Gastroesophageal sphincter (tissue), 4 donors: ENCODE results near the gene PSMG2. TPM values are rescaled to one million over a fixed set of nuclear protein-coding genes. Genes with fewer than 3 reads are reported as not detected.

Source experiments
- ATAC-seq: fragments of 150-250 bp; one replicate; pipeline ENCODE4 v1.9.1; 2016; ENCODE audit warnings: mild to moderate bottlenecking, moderate library complexity
- H3K27ac ChIP-seq, 4 donors: fragments of 200-600 bp; sonication (generic) in 3 of 4; 1 replicate in 3 of 4; 2 replicates in 1 of 4; pipeline ENCODE4 v1.5.1; 2016 to 2019
- H3K27me3 ChIP-seq: fragments of 200-600 bp; sonication (generic); one replicate; pipeline ENCODE4 v1.5.1; 2019
- H3K36me3 ChIP-seq, 2 donors: fragments of 200-600 bp; sonication (generic); one replicate each; pipeline ENCODE4 v1.5.1; 2019; ENCODE audit warnings: control low read depth in 1 of 2
- H3K4me1 ChIP-seq, 3 donors: fragments of 200-600 bp; sonication (generic); 1 replicate in 2 of 3; 2 replicates in 1 of 3; pipeline ENCODE4 v1.5.1; 2016 to 2019; ENCODE audit warnings: control low read depth in 2 of 3
- H3K4me3 ChIP-seq, 2 donors: fragments of 200-600 bp; sonication (generic); one replicate each; pipeline ENCODE4 v1.5.1; 2019; ENCODE audit warnings: mild to moderate bottlenecking in 1 of 2, moderate library complexity in 1 of 2
- H3K9me3 ChIP-seq, 3 donors: fragments of 200-600 bp; sonication (generic); one replicate each; pipeline ENCODE4 v1.5.1; 2017 to 2019; ENCODE audit warnings: control low read depth in 2 of 3
- CTCF ChIP-seq, 4 experiments: fragments of 200-600 bp in 2 of 4; fragments of 450-650 bp in 2 of 4; sonication (generic) in 1 of 4; IDR thresholded peaks; one replicate each; pipeline ENCODE4 v1.5.1; 2017 to 2019; ENCODE audit warnings: antibody characterized with exemption in 4 of 4, mild to moderate bottlenecking in 2 of 4, moderate library complexity in 2 of 4
- EP300 ChIP-seq: sonication (generic); formaldehyde crosslinking; IDR thresholded peaks from one replicate; pipeline ENCODE4 v1.6.1; 2017; ENCODE audit warnings: antibody characterized with exemption, mild to moderate bottlenecking
- POLR2A ChIP-seq, 2 donors: fragments of 450-650 bp; IDR thresholded peaks; one replicate each; pipeline ENCODE4 v1.6.1; 2017; ENCODE audit warnings: antibody characterized with exemption in 2 of 2, mild to moderate bottlenecking in 2 of 2, moderate library complexity in 1 of 2
- POLR2AphosphoS5 ChIP-seq: sonication (generic); formaldehyde crosslinking; IDR thresholded peaks from one replicate; pipeline ENCODE4 v1.6.1; 2017; ENCODE audit warnings: antibody characterized with exemption
- WGBS, 2 donors: methylation state at CpG; one replicate each; pipeline ENCODE4 v1.1.5; 2018; ENCODE audit warnings: low coverage in 1 of 2; 5-methylcytosine and 5-hydroxymethylcytosine counted together
- total RNA-seq, 4 donors: library from RNA; depleted of rRNA; stranded (reverse); fragments of >200 nt; gene quantifications; one replicate each; pipeline ENCODE4 v1.1.0, GENCODE V29; 2016

PSMG2 gene
- total RNA-seq, 4 donors from 2014 or later, result 80.5 to 101 (median 82.3) TPM

GRCh38 chr18:12769136-12769535 lies 66.3 kb downstream of the PSMG2 start:
- no peak overlapping the region for H3K4me3 ChIP-seq
- no peaks in the 10 kb centered on the region for H3K9me3 ChIP-seq
- no peaks in the 10 kb centered on the region for H3K4me1 ChIP-seq
- no peaks in the 10 kb centered on the region for H3K27me3 ChIP-seq
- H3K27ac ChIP-seq, result no peak overlapping the region
- H3K36me3 ChIP-seq, result no peaks in the 10 kb centered on the region
- 95 to 100% methylated on average over 1 to 2 of the region's 3 CpGs for WGBS, 2 donors
- TF ChIP-seq EP300 (no peak), POLR2A (IDR thresholded peaks at IDR 0.05) (no peak), POLR2AphosphoS5 (no peak), CTCF (IDR thresholded peaks at IDR 0.05) (no peak)
- no peak for ATAC-seq

DNA sequence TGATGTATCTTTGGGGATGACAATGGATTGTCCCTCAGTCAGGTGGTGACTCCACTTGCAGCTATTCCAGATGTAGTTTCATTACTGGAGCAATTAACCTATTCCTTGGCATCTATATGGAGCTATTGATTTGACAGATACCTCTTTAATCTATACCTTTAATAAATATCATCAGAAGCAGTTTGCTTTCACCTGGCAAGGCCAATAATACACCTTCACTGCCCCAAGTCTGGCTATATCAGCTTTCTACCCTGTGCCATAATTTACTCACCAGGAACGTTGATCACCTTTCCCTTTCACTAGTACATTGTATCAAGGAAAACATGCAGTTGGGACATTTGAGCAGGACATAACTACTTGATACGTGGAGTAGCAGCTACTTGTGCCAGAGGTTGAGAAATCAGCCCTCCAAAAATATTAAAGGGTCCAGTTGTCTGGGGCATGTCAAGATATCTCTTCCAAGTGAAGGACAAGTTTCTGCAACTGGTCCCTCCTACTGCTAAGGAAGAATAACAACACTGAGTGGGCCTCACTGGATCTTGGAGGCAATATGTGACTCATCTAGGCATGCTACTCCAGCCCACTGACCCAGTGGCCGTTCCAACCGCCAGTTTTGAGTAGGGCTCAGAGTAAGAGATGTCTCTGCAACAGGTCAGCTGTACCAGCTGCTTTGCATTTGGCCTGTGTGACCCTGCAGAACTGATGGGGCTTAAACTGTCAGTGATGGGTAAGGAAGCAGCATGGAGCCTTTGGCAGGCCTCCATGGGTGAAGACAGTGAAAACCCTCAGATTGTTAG lies 67.0 kb downstream of the PSMG2 start:
- WGBS, 2 donors, result 76 to 83% methylated on average over 2 to 4 of the region's 4 CpGs
- Histone ChIP-seq H3K4me1 (no peaks in the 10 kb centered on the region), H3K36me3 (no peaks in the 10 kb centered on the region), H3K27me3 (no peaks in the 10 kb centered on the region), H3K4me3 (no peak overlapping the region), H3K9me3 (no peaks in the 10 kb centered on the region), H3K27ac (no peak overlapping the region)
- ATAC-seq, result no peak
- TF ChIP-seq EP300 (no peak), POLR2A (IDR thresholded peaks at IDR 0.05) (no peak), POLR2AphosphoS5 (no peak), CTCF (IDR thresholded peaks at IDR 0.05) (no peak)

- no peak for TF ChIP-seq EP300
- no peak for TF ChIP-seq POLR2AphosphoS5
- TF ChIP-seq POLR2A (IDR thresholded peaks at IDR 0.05), result no peak
- TF ChIP-seq CTCF (IDR thresholded peaks at IDR 0.05), result no peak
- 79 to 89% methylated on average over 6 to 12 of the region's 15 CpGs for WGBS, 2 donors
These were observed 67.8 kb downstream of the PSMG2 start for GRCh38 chr18:12770469-12771219.

GRCh38 chr18:12772111-12772510 lies 69.3 kb downstream of the PSMG2 start:
- no peak for ATAC-seq
- no peaks in the 10 kb centered on the region for H3K4me1 ChIP-seq
- TF ChIP-seq POLR2A (IDR thresholded peaks at IDR 0.05) (no peak), POLR2AphosphoS5 (no peak), CTCF (IDR thresholded peaks at IDR 0.05) (no peak), EP300 (no peak)
- WGBS, 2 donors, result 62 to 69% methylated on average over 4 to 6 of the region's 6 CpGs
- H3K27ac ChIP-seq, result no peak overlapping the region
- H3K9me3 ChIP-seq, result no peaks in the 10 kb centered on the region
- no peaks in the 10 kb centered on the region for H3K27me3 ChIP-seq
- H3K36me3 ChIP-seq, result no peaks in the 10 kb centered on the region
- H3K4me3 ChIP-seq, result no peak overlapping the region

More at GRCh38 chr18:12770469-12771219, 67.8 kb downstream of the PSMG2 start:
- no peak overlapping the region for H3K27ac ChIP-seq
- no peaks in the 10 kb centered on the region for H3K36me3 ChIP-seq
- no peak overlapping the region for H3K4me3 ChIP-seq
- H3K27me3 ChIP-seq, result no peaks in the 10 kb centered on the region
- ATAC-seq, result no peak
- H3K4me1 ChIP-seq, result no peaks in the 10 kb centered on the region
- no peaks in the 10 kb centered on the region for H3K9me3 ChIP-seq
